Osteocyte (in vitro differentiated cells): ENCODE measurements around the gene LRRC36. TPM values are rescaled to one million over a fixed set of nuclear protein-coding genes. Genes with fewer than 3 reads are reported as not detected.

Experiments
- DNase-seq: peaks from one replicate; pipeline ENCODE4 v3.0.0; 2021; ENCODE audit warnings: mixed read lengths; ENCODE audit not compliant: unreplicated experiment; ENCODE audit errors: extremely low spot score
- H3K27ac Mint-ChIP-seq: one replicate; pipeline ENCODE4 v1.8.0; 2021; ENCODE audit warnings: mild to moderate bottlenecking, mixed read lengths; ENCODE audit not compliant: unreplicated experiment
- H3K27me3 Mint-ChIP-seq: one replicate; pipeline ENCODE4 v1.8.0; 2021; ENCODE audit warnings: mixed read lengths; ENCODE audit not compliant: unreplicated experiment
- H3K36me3 Mint-ChIP-seq: one replicate; pipeline ENCODE4 v1.8.0; 2021; ENCODE audit warnings: mixed read lengths; ENCODE audit not compliant: unreplicated experiment
- H3K4me1 Mint-ChIP-seq: one replicate; pipeline ENCODE4 v1.8.0; 2021; ENCODE audit warnings: mixed read lengths; ENCODE audit not compliant: unreplicated experiment
- H3K4me3 Mint-ChIP-seq: one replicate; pipeline ENCODE4 v1.8.0; 2021; ENCODE audit warnings: mild to moderate bottlenecking, moderate library complexity, mixed read lengths; ENCODE audit not compliant: unreplicated experiment
- H3K9me3 Mint-ChIP-seq: one replicate; pipeline ENCODE4 v1.8.0; 2021; ENCODE audit warnings: mixed read lengths; ENCODE audit not compliant: unreplicated experiment
- CTCF ChIP-seq: fragments of 200-600 bp; sonication (generic); IDR thresholded peaks from 2 replicates; pipeline ENCODE4 v1.5.0; 2021; ENCODE audit warnings: antibody characterized with exemption, mild to moderate bottlenecking, moderate library complexity
- total RNA-seq: library from RNA; stranded (reverse); gene quantifications from 2 replicates; pipeline ENCODE4 v1.2.1, GENCODE V29; 2021

LRRC36 gene
- total RNA-seq, 1 donor from 2014 or later, result not detected

DNA sequence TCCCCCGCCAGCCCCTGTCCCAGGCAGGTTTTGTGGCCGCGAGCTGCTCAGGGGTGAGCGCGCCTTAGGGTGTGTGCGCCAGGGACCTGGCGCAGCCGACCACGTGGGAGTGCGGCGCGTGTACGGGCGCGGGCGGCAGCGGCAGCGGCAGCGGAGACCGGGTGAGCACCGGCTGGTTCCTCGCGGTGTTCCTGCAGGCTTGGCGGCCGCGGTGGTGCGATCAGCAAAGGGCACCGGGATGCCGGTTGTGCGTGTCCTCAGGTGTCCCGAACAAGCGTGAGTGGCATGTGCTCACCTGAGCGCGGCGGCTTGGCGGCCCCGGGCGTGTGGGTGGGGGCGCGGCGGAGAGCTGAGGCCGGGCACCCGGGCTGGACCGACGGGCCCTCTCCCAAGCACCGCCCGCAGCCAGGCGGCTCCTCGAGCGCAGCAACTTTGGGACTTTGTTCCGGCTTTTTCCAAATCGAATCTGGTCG, 103.9 kb downstream of the LRRC36 start:
- Mint-ChIP-seq H3K9me3 (no peaks in the 10 kb centered on the region), H3K4me3 (peak overlapping the region; percentile 69), H3K27ac (no peak overlapping the region), H3K36me3 (peaks cover 6% of the 10 kb centered on the region), H3K4me1 (peaks cover 20% of the 10 kb centered on the region), H3K27me3 (peaks cover 10% of the 10 kb centered on the region)
- no peak for TF ChIP-seq CTCF
- no peak for DNase-seq

DNA sequence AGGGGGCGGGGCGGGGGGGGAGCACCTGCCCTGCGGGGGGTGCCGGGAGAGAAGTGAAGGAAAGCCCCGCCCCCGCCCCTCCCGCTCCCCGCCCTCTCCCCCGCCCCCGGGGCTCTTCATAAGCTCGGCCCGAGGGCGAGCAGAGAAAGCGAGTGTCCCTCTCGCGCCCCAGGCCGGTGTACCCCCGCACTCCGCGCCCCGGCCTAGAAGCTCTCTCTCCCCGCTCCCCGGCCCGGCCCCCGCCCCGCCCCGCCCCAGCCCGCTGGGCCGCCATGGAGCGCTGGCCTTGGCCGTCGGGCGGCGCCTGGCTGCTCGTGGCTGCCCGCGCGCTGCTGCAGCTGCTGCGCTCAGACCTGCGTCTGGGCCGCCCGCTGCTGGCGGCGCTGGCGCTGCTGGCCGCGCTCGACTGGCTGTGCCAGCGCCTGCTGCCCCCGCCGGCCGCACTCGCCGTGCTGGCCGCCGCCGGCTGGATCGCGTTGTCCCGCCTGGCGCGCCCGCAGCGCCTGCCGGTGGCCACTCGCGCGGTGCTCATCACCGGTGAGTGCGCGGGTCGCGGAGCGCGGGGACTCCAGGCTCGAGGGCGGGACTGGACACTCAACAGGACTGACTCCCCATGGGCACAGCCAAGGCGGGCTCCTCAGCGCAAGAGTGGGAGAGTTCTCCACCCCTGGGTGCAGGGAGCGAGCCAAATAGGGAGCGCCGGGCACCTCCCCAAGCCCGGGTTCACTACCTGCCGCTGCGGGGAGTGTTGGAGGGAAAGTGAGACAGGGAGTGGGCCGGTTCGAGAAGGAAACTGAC, 104.6 kb downstream of the LRRC36 start, which contains the start of gene HSD11B2:
HSD11B2 (plus strand) TSS at position 145 of the 798 bp plus-strand sequence; CDS start at position 273, 128 bp downstream.
- H3K27me3 Mint-ChIP-seq, result peaks cover 10% of the 10 kb centered on the region
- peak within 1 kb of the TSS; percentile 69 for H3K4me3 Mint-ChIP-seq

GRCh38 chr16:67431775-67432505, 105.3 kb downstream of the LRRC36 start:
- H3K27ac Mint-ChIP-seq, result no peak overlapping the region
- peaks cover 6% of the 10 kb centered on the region for H3K36me3 Mint-ChIP-seq
- peaks cover 6% of the 10 kb centered on the region for H3K27me3 Mint-ChIP-seq
- TF ChIP-seq CTCF, result no peak
- no peaks in the 10 kb centered on the region for H3K9me3 Mint-ChIP-seq
- no peak for DNase-seq
- peaks cover 17% of the 10 kb centered on the region for H3K4me1 Mint-ChIP-seq
- peak overlapping the region; percentile 52 for H3K4me3 Mint-ChIP-seq

More for the DNA sequence above, 104.6 kb downstream of the LRRC36 start, which contains the start of gene HSD11B2:
- TF ChIP-seq CTCF, result no peak
- Mint-ChIP-seq H3K27ac (no peak within 1 kb of the TSS), H3K36me3 (peaks cover 6% of the 10 kb centered on the region), H3K4me1 (peaks cover 19% of the 10 kb centered on the region), H3K9me3 (no peaks in the 10 kb centered on the region)
- peak; percentile 88 for DNase-seq

- Mint-ChIP-seq H3K27me3 (peaks cover 3% of the 10 kb centered on the region), H3K36me3 (peaks cover 5% of the 10 kb centered on the region), H3K27ac (no peak overlapping the region), H3K4me1 (peaks cover 14% of the 10 kb centered on the region), H3K4me3 (no peak overlapping the region), H3K9me3 (no peaks in the 10 kb centered on the region)
- no peak for TF ChIP-seq CTCF
- no peak for DNase-seq
These were observed 105.9 kb downstream of the LRRC36 start for GRCh38 chr16:67432506-67432890.
